ENCODE results near the gene USP9X.
"Not testable (repeated sequence)": the region's sequence is repeated elsewhere in the genome, so short reads cannot be mapped to it uniquely, and the experiment has no call there.

USP9X gene

GRCh38 chrX:41087201-41087600 is 2.0 kb downstream of the USP9X start:
- no peak for DNase-seq

- DNase-seq, result no peak
Observed at GRCh38 chrX:41090568-41091238, 5.5 kb downstream of the USP9X start.

- DNase-seq, result no peak
Observed at GRCh38 chrX:41092776-41093175, 7.5 kb downstream of the USP9X start.

GRCh38 chrX:41095174-41095573 is 9.9 kb downstream of the USP9X start:
- no peak for DNase-seq

- no peak for DNase-seq
Observed at GRCh38 chrX:41095908-41096307, 10.7 kb downstream of the USP9X start.

GRCh38 chrX:41096339-41096955 is 11.2 kb downstream of the USP9X start:
- no peak for DNase-seq

GRCh38 chrX:41097326-41097725 is 12.1 kb downstream of the USP9X start:
- no peak for DNase-seq

- DNase-seq, result no peak
Observed at GRCh38 chrX:41100200-41100599, 15.0 kb downstream of the USP9X start.

GRCh38 chrX:41100819-41101218 is 15.6 kb downstream of the USP9X start:
- DNase-seq, result no peak

GRCh38 chrX:41105005-41105404 is 19.8 kb downstream of the USP9X start:
- DNase-seq, result no peak

GRCh38 chrX:41106257-41106656 is 21.0 kb downstream of the USP9X start:
- DNase-seq, result not testable (repeated sequence)

GRCh38 chrX:41108007-41108406 is 22.8 kb downstream of the USP9X start:
- no peak for DNase-seq

GRCh38 chrX:41108463-41109205 is 23.4 kb downstream of the USP9X start:
- DNase-seq, result no peak

- DNase-seq, result no peak
Observed at GRCh38 chrX:41110801-41111625, 25.8 kb downstream of the USP9X start.

GRCh38 chrX:41115104-41115425 is 29.8 kb downstream of the USP9X start:
- not testable (repeated sequence) for DNase-seq

GRCh38 chrX:41116948-41117347 is 31.7 kb downstream of the USP9X start:
- DNase-seq, result no peak

GRCh38 chrX:41118156-41118555 is 32.9 kb downstream of the USP9X start:
- no peak for DNase-seq

- no peak for DNase-seq
Observed at GRCh38 chrX:41119803-41120202, 34.6 kb downstream of the USP9X start.

- DNase-seq, result no peak
Observed at GRCh38 chrX:41121766-41122165, 36.5 kb downstream of the USP9X start.

GRCh38 chrX:41122664-41123257 is 37.5 kb downstream of the USP9X start:
- no peak for DNase-seq

GRCh38 chrX:41127477-41128192 is 42.4 kb downstream of the USP9X start:
- no peak for DNase-seq

- DNase-seq, result no peak
Observed at GRCh38 chrX:41128955-41129354, 43.7 kb downstream of the USP9X start.
